G401.6 (cell line): Measurements from ENCODE around the gene PROSER3.

ENCODE experiments used
- FAIRE-seq: peaks from 2 replicates; lab custom pipeline; 2012; peaks lifted over from hg19 to GRCh38; lab: Jason Lieb, UNC

PROSER3 gene

GRCh38 chr19:35757749-35758608 lies at the start of gene PROSER3:
PROSER3 (plus strand) TSS chr19:35758176; CDS start chr19:35758216, 40 bp downstream.
- peak; percentile 99 for FAIRE-seq

- FAIRE-seq: no peak
These were observed 49.6 kb upstream of the PROSER3 start for GRCh38 chr19:35708391-35708790.

- no peak for FAIRE-seq
These were observed 46.9 kb upstream of the PROSER3 start for GRCh38 chr19:35710784-35711723.

- FAIRE-seq: no peak
These were observed 45.1 kb upstream of the PROSER3 start for GRCh38 chr19:35712567-35713505.

- FAIRE-seq: no peak
These were observed 44.5 kb upstream of the PROSER3 start for GRCh38 chr19:35713506-35713850.

- FAIRE-seq: no peak
These were observed 44.0 kb upstream of the PROSER3 start for GRCh38 chr19:35713904-35714495.

GRCh38 chr19:35714601-35715354 lies 43.2 kb upstream of the PROSER3 start:
- FAIRE-seq: no peak

- no peak for FAIRE-seq
These were observed 42.6 kb upstream of the PROSER3 start for GRCh38 chr19:35715355-35715809.

GRCh38 chr19:35715981-35716800 lies 41.8 kb upstream of the PROSER3 start:
- FAIRE-seq: no peak

- peak; percentile 92 for FAIRE-seq
These were observed 40.9 kb upstream of the PROSER3 start for GRCh38 chr19:35716801-35717664.

- FAIRE-seq: no peak
These were observed 40.2 kb upstream of the PROSER3 start, which contains the start of gene KMT2B for GRCh38 chr19:35717665-35718344. KMT2B (plus strand) TSS chr19:35718003; CDS start chr19:35718019, 16 bp downstream.

GRCh38 chr19:35718345-35719041 lies 39.5 kb upstream of the PROSER3 start:
- FAIRE-seq: no peak

GRCh38 chr19:35719402-35720162 lies 38.4 kb upstream of the PROSER3 start:
- no peak for FAIRE-seq

GRCh38 chr19:35720163-35720524 lies 37.8 kb upstream of the PROSER3 start:
- FAIRE-seq: no peak

- no peak for FAIRE-seq
These were observed 37.3 kb upstream of the PROSER3 start for GRCh38 chr19:35720648-35721047.

GRCh38 chr19:35721374-35721773 lies 36.6 kb upstream of the PROSER3 start:
- FAIRE-seq: no peak

GRCh38 chr19:35722461-35722860 lies 35.5 kb upstream of the PROSER3 start:
- FAIRE-seq: no peak
